HG02798 (cell line): ENCODE measurements around the gene CC2D1A.

Experiments
- ATAC-seq: cut with Tn5 transposase; IDR thresholded peaks from one replicate; pipeline ENCODE4 v1.9.1; 2021; ENCODE audit warnings: mild to moderate bottlenecking; ENCODE audit not compliant: unreplicated experiment, poor library complexity

CC2D1A gene

DNA sequence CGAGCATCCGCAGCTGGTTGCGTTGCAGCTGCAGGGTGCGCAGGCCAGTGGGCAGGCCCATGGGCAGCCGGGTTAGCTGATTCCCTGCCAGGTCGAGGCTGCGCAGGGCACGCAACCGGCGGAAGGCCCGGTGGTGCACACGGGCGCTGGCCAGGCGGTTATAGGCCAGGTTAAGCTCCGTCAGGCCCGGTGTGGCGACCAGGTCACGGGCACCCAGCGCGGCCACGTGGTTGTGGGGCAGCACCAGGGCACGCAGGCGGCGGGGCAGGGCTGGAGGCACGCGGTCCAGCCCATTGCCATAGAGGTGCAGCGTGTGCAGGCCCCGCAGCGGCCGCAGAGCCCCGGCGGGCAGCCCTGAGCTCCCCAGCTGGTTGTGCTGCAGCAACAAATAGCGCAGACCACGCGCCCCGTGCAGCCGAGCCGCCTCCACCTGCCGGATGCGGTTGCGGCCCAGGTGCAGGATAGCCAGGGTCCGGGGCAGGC, 27.0 kb downstream of the CC2D1A start:
- ATAC-seq: no peak

DNA sequence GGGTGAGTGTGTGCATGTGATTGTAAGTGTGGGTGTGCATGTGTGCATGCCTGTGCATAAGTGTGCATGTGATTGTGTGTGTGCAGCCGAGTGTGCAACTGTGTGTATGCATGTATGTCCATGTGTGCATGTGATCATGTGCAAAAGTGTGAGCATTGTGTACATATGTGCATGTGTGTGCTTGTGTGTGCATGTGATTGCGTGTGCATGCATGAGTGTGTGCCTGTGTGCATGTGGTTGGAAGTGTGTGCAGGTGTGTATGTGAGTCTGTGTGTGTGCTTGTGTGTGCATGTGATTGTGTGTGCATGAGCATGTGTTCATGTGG, 28.7 kb downstream of the CC2D1A start:
- no peak for ATAC-seq

DNA sequence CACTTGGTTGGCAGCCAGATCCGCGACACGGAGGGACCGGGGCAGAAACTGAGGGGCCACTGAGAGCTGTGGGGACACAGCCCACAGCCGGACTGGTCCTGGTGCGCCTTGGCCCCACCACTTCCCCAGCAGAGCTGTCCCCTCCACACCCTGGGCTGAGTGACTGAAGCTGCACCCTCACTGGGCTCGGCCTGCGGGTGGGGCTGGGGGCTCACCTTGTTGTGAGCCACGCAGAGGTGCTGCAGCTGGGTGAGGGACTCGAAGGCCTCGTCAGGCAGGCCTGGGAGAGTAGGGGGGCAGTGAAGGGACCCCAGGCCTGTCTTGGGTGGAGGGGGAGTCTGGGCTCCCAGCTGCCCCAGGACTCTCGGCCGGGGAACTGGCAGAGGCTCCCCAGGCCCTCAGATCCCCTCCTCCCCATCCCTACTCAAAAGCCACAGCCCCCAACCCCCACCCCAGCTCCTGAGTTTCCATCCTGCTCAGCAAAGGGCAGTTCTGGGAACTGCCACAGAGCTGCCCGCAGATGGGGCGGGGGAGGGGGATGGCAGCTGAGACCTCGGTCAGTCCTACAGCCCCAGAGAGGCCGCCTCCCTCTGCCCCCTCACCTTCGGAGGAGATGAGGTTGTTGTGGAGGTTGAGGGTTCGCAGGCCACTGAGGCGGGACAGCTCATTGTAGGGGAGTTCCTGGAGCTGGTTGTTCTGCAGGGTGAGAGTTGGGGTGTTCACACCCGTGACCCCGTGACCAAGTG, 29.9 kb downstream of the CC2D1A start:
- ATAC-seq: no peak

DNA sequence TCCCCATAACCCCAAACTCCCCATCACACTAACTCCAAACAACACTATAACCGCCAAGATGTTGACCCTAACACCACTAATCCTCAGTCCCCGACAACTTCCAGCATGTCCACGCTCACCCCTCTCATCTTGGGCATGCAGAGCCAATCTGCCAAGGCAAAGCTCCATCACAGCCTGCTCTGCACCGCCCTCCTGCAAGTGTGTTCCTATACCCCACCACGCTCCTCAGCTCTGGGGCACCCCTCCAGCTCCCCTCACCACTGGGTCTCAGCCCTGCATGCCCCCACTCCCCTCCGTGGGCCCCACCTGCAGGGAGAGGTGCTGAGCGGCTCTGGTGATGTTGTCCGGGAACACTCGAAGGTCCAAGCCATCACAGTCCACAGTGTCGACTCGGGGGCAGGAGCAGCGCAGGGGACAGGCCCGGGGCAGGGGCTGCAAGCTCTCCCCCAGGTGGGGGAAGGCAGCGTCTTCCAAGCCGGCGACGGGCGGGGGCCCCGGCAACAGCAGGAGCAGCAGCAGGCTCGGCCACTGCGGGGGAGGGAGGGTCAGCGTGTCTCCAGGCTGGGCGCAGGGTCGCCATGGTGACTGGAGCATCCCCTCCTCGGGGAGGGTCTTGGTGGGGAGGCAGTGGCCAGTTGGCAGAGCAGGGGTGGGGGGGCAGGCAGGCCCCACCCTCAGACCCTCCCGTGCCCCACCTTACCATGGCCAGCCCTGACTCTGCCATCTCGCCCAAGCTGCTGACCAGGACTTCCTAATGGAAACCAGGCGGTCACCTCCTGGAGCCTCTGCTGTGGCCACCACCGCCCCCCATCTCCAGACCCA, 31.7 kb downstream of the CC2D1A start:
- ATAC-seq: no peak

DNA sequence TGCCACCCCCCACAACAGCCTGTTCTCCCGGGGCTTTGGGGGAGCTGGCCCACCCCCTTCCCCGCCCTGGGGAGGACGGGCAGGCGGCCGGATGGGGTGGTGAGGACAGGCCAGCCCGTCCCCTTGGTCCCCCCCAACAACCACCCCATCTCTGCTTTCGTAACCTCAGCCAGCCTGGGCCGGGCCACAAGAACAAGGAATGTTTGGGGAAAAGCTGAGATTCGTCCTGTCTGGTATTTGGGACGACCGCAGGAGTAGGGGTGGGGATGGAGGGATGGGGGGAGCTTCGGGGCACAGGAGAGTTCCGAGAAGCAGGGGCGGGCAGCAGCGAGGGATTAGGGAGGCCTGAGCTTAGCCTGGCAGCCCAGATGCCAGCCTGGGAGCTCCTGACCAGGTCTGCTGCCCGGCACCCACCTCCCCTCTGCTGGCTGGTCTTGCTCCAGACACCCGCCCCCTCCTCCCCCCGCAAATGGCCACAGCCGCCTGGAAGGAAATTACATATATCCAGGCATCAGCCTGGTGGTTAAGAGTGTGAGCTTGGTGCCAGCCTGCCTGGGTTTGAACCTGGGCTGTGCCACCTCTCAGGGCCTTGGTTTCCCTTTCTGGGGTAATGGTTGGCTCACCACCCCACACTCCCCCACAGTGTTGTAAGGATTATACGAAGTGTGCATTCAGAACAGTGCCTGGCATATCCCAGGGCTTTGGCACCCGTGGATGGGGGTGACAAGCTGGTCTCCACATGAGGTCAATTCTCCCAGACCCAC, 32.5 kb downstream of the CC2D1A start, which contains the start of gene PODNL1:
PODNL1 (minus strand) TSS at position 117 of the 764 bp plus-strand sequence. CDS start 236 bp downstream, outside the sequence.
- ATAC-seq: no peak

DNA sequence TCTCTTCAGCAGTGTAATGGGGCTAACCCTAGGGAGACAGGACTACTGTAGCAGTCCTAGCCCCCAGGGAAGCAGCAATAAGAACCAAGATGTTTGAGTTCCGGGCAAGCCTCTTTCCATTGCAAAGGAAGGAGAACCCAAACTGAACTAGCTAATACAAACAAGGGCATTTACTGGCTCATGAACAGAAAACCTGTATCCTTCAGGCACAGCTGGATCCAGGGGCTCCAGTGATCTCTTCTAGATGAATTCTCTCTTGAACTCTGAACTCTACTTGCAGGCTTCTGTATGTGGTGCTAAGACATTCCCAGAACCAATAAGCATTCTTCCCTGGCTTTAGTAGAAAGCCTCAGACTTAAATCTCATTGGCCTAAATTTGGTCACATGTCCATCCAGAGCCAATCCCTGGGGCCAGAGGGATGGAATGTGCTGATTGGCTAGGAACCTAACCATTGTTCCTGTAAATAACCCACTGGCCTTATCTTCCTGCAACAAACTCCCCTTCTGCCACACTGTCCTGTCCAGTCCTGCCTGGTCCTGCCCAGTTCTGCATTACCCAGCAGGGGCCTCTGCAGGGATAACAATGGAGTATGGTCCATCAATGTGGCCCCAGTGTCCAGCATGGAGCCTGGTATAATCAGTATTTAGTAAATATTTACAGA, 36.2 kb downstream of the CC2D1A start:
- no peak for ATAC-seq

DNA sequence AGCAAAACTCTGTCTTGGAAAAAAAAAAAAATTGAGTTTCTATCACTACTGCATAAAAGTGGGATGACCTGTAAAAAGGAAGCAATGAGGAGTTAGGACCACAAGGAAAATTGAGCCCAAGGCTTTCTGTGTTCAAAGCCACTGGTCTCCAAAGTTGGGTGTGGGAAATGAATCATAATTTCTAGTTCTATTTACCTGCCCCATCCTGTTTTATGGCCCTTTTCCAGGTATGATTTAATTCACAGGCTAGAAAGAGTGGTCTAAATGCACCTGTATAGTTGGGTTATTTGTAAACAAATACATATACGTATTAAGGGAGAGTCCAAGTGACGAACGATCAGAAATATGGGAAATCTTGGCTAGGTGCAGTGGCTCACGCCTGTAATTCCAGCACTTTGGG, 40.4 kb downstream of the CC2D1A start:
- no peak for ATAC-seq

DNA sequence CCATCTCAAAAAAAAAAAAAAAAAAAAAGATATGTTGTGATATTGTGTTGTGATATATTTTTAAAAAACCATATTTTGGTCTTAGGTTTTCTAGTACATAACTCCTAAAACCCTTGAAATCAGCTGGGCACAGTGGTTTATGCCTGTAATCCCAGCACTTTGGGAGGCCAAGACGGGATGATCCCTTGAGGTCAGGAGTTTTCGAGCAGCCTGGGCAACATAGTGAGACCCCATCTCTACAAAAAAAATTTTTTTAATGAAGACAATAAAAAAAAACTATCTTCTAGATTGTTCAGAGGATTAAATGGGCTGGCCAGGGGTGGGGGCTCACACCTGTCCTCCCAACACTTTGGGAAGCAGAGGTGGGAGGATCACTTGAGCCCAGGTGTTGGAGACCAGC, 45.0 kb downstream of the CC2D1A start:
- no peak for ATAC-seq

GRCh38 chr19:13951799-13952153, 45.8 kb downstream of the CC2D1A start:
- ATAC-seq: no peak

DNA sequence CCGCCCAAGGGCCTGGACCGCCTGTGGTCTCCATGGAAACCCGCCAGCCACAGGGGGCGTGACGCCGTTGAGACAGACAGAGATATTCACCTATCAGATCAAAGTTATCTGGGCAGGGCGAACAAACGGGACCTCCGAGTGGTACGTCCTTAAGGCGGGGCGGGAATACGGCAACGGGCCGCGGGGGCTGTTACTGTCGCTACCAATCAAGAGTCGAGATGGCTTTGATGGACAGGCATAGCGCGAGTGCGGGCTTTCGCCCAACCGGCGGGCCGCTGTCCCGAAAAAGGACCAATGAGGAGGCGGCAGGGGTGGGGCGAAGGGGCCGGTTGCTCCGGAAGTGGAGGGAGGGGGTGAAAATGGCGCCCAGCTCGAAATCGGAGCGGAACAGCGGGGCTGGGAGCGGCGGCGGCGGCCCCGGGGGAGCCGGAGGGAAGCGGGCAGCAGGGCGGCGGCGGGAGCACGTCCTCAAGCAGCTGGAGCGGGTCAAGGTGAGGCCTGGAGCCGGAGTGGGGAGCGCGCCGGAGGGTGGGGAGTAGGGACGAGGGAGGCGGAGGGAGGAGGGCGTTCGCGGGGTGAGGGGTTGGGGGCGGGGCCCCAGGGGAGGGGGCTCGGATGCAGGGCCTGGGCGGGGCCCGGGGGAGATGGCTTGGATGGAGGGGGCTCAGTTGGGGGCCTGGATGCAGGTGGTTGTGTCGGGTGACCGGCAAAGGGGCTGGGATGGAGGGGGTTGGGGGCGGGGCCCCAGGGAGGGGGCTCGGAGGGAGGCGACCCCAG, 46.3 kb downstream of the CC2D1A start, which contains the start of gene DCAF15:
DCAF15 (plus strand) TSS at position 356 of the 777 bp plus-strand sequence; CDS start at position 360, 4 bp downstream.
- ATAC-seq: peak; percentile 98

DNA sequence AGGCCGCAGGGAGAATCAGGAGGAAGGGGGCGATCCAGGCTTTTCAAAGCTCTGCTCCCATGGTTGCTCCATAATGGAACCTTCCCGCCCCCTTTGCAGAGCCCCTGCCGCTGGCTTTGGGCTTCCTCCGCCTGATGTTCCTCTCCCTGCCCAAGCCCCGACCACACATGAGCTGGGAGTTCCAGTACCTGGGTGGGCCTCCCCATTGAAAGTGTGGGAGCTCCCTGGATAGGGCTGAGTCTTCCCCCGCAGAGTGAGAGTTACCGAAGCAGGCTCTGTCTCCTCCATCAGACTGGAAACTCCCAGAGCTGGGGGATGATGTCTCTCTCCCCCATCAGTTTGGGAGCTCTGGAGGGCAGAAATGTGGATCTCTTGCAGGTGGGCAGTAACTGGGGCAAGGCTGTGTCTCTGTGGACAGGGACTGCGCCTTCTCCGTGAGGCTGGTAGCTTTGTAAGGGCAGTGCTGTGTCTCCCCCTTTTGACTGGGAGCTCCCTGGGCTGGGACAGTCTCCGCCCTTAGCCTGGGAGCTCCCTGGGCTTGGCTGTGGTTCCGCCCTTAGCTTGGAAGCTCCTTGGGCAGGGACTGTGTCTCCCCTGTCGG, 47.0 kb downstream of the CC2D1A start:
- ATAC-seq: no peak

DNA sequence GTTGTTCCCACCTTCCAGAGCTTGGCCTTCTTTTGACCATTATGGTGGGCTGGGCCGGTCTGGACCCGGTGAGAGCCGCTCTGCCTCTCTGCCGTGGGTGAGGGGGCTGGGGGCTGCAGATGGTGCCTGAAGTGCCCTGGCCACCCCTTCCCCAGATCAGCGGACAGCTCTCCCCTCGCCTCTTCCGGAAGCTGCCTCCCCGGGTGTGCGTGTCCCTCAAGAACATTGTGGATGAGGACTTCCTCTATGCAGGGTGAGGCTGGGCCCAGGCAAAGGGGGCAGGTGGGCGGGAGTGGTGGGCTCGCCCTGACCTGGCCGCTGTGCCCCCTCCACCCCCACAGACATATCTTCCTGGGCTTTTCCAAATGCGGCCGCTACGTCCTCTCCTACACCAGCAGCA, 48.2 kb downstream of the CC2D1A start:
- ATAC-seq: no peak

DNA sequence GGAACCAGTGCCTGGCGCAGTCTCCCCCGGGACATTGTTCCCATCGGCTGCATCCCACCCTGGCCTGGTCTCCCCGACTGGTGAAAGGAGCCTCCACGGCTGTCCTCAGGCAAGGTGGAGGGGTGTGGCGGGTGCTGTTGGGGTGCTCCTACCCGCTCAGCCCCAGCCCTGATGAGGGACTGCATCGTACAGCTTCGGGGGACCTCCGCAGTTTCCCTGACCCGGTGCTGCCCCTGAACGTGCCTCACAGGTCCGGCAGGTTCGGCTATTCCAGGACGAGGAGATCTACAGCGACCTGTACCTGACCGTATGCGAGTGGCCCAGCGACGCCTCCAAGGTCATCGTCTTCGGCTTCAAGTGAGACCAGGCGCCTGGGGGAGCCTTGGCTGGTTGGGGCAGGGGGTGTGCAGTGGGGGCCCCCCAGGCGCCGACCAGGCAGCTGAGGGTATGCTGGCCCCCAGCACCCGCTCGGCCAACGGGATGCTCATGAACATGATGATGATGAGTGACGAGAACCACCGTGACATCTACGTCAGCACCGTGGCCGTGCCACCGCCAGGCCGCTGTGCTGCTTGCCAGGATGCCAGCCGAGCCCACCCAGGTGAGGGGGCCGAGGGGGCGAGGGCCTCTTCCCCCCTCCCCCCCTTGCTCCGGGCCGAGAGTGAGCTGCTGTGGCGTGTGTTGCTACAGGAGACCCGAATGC, 49.8 kb downstream of the CC2D1A start:
- no peak for ATAC-seq

DNA sequence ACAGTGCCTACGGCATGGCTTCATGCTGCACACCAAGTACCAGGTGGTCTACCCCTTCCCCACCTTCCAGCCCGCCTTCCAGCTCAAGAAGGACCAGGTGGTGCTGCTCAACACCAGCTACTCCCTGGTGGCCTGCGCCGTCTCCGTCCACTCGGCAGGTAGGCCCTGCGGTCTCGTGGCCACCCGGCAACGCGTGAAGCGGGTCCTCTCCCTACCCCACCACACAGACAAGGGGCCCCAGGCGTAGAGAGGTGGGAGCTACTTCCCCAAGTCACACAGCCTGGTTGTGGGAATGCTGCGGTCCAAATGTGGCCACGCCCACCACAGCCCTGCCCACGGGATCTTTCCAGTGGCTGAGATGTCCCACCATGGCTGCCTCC, 50.4 kb downstream of the CC2D1A start:
- ATAC-seq: no peak

GRCh38 chr19:13957051-13957450, 51.0 kb downstream of the CC2D1A start:
- no peak for ATAC-seq

DNA sequence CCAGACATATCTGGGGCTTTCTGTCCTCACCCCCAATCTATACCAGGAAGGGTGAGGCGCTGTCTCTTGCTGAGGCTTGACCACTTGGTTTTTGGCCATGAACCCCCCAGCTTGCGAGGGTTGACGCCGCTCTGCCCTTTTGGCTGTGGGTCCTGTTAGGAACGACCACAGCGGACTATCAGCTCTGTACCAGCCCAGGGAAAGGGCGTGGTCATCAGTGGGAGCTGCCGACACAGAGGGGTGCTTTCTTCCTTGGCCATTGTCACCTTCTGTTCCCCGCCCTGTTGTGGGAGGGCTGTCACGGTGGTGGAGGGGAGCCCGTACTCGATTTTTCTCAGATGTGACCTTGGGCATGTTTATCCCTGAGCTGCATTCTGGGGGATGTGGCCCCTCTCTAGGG, 52.0 kb downstream of the CC2D1A start:
- no peak for ATAC-seq

GRCh38 chr19:13959141-13959961, 53.4 kb downstream of the CC2D1A start:
- ATAC-seq: no peak
